Jurkat, Clone E6-1 (cell line): Measurements from ENCODE around the gene CCZ1B.
"Not testable (repeated sequence)": the region's sequence is repeated elsewhere in the genome, so short reads cannot be mapped to it uniquely, and the experiment has no call there.

Experiments
- DNase-seq: peaks from one replicate; pipeline ENCODE4 v3.0.0-alpha.2; 2011; ENCODE audit warnings: low read depth, low spot score
- H3K4me3 ChIP-seq: 2 replicates; pipeline ENCODE4 v1.5.1; 2011; ENCODE audit warnings: mild to moderate bottlenecking, low read length, control low read depth, moderate library complexity

Gene CCZ1B

GRCh38 chr7:6781581-6781980 lies 44.5 kb downstream of the CCZ1B start:
- not testable (repeated sequence) for H3K4me3 ChIP-seq, DNase-seq

DNA sequence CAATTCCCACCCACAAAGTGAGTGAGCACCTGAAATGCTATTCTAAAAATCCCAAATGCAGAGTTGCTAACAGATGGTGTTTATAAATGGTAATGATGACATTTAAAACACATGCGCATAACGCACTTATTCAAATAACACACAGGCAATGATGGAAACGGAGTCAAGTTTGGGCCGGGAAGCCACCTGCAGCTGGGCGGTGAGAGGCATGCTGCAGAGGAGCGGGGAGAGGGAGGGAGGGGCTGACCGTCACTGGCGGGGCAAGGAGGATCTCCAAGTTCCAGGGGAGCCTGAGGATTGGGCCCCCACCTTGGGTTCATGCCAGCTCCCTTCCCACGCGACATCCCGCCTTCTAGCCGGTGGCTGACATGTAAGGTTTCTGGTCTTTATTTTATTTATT lies 64.9 kb downstream of the CCZ1B start:
- not testable (repeated sequence) for H3K4me3 ChIP-seq, DNase-seq

- not testable (repeated sequence) for H3K4me3 ChIP-seq, DNase-seq
These were observed 72.1 kb downstream of the CCZ1B start, which contains the start of gene RSPH10B2 for GRCh38 chr7:6753964-6754363. Gene RSPH10B2, plus strand, starts transcription at chr7:6754103. Its CDS starts 3,575 bp downstream, at chr7:6757678.

DNA sequence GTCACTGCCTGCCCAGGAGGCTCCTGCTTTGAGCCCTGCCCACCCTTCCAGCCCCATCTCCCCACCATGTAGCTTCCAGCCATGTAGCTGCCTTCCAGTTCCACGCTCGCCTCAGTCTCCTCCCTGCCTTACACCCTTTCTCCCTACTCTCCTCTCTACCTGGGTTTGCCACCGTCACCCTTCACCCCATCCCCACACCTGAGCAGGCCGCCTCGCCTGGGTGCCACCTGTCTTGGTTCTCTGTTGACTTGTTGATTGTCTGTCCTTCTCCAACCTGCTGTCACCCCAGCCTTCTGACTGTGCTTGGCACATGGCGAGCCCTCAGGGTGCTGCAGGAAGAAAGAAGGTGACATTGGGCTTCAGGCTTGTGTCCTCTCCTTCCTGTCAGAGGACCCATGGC lies 75.9 kb downstream of the CCZ1B start:
- H3K4me3 ChIP-seq, DNase-seq: not testable (repeated sequence)

GRCh38 chr7:6749335-6749734 lies 76.7 kb downstream of the CCZ1B start:
- H3K4me3 ChIP-seq, DNase-seq: not testable (repeated sequence)
